ENCODE results near the gene RNASE7. TPM values are rescaled to one million over a fixed set of nuclear protein-coding genes. Genes with fewer than 3 reads are reported as not detected.

The RNASE7 gene
- total RNA-seq, 1 experiment from 2014 or later, result not detected

DNA sequence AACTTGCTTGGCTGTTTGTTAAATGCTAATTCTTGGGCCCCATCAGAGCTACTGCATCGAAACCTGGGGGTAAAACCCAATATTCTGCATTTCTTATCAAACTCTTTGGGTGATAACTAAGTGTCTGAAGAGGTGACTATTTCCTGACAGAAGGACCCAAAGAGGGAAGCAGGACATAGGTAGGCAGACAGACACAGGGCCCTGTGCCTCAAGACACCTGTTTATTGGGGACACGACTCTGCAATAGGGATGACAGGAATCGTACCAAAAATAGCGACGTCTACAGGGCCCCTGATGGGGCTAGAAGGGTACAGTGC, 47.7 kb downstream of the RNASE7 start:
- BruUV-seq (replicated peaks), result no TSS peak
- CTCF ChIA-PET, result interaction anchor here (1.0 to 2.5 kb wide), 5 partner anchors 14 to 75 kb away, joined by 3 to 12 read pairs (median 4); partner anchors contain the start of gene ARHGEF40
- Mint-ChIP-seq H3K27ac (ENCODE audit: unreplicated experiment) (no peak overlapping the region), H3K27me3 (ENCODE audit: unreplicated experiment) (no peaks in the 10 kb centered on the region), H3K4me3 (ENCODE audit: low read depth, unreplicated experiment) (no peak overlapping the region), H3K36me3 (ENCODE audit: insufficient read depth, unreplicated experiment) (peaks cover 33% of the 10 kb centered on the region), H3K4me1 (ENCODE audit: low read depth, unreplicated experiment) (peaks cover 8% of the 10 kb centered on the region), H3K9me3 (ENCODE audit: low read depth, unreplicated experiment) (no peaks in the 10 kb centered on the region)
- intact Hi-C loops (cut with micrococcal nuclease; ENCODE audit: unreplicated experiment), result no loop called here
- no peak for DNase-seq
- TF ChIP-seq, protein P1, sequence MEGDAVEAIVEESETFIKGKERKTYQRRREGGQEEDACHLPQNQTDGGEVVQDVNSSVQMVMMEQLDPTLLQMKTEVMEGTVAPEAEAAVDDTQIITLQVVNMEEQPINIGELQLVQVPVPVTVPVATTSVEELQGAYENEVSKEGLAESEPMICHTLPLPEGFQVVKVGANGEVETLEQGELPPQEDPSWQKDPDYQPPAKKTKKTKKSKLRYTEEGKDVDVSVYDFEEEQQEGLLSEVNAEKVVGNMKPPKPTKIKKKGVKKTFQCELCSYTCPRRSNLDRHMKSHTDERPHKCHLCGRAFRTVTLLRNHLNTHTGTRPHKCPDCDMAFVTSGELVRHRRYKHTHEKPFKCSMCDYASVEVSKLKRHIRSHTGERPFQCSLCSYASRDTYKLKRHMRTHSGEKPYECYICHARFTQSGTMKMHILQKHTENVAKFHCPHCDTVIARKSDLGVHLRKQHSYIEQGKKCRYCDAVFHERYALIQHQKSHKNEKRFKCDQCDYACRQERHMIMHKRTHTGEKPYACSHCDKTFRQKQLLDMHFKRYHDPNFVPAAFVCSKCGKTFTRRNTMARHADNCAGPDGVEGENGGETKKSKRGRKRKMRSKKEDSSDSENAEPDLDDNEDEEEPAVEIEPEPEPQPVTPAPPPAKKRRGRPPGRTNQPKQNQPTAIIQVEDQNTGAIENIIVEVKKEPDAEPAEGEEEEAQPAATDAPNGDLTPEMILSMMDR (IDR thresholded peaks at IDR 0.05; ENCODE audit: unreplicated experiment), result no peak

DNA sequence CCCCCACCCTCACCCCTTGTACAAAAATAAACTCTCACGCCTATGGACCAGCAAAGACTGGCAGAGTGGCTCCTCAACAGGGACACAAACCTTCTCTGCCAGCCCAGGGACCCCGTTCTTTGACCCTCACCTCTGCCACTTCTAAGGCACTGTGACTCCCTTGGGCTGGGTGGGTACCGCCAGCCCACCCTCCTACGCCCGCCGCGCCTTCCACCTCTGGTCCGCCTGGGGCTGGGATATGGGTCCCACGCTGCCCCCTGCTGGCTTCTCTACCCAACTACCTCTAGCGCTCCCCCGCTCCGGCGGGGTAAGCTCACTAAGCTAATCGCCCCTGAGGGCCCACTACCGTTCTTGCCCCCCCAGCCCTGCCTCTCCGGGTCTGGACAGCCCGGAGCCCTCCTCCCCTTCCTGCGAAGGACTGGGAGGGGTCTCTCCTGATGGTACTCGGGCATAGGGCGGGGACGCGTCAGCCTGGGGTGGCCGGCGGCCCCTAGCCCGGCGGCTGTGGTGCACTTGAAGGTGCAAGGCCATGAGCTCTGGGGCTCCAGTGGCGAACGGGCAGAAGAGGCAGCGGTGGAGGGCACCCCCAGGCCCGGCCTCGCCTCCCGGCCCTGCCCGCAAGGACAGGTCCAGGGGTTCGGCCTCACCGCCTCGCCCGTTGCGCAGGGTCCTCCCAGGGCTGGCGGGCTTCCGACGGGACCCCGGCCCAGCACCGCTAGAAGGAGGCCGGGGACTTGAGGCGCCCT, 48.2 kb downstream of the RNASE7 start:
- DNase-seq, result no peak
- TF ChIP-seq, protein P1 (IDR thresholded peaks at IDR 0.05; ENCODE audit: unreplicated experiment), result peak; percentile 57
- intact Hi-C loops (cut with micrococcal nuclease; ENCODE audit: unreplicated experiment), result no loop called here
- Mint-ChIP-seq H3K27ac (ENCODE audit: unreplicated experiment) (no peak overlapping the region), H3K9me3 (ENCODE audit: low read depth, unreplicated experiment) (no peaks in the 10 kb centered on the region), H3K36me3 (ENCODE audit: insufficient read depth, unreplicated experiment) (peaks cover 33% of the 10 kb centered on the region), H3K27me3 (ENCODE audit: unreplicated experiment) (no peaks in the 10 kb centered on the region), H3K4me1 (ENCODE audit: low read depth, unreplicated experiment) (peaks cover 8% of the 10 kb centered on the region), H3K4me3 (ENCODE audit: low read depth, unreplicated experiment) (no peak overlapping the region)
- CTCF ChIA-PET, result interaction anchor here (1.0 to 2.5 kb wide), 5 partner anchors 14 to 75 kb away, joined by 3 to 12 read pairs (median 4); partner anchors contain the start of gene ARHGEF40
- BruUV-seq (replicated peaks), result no TSS peak

DNA sequence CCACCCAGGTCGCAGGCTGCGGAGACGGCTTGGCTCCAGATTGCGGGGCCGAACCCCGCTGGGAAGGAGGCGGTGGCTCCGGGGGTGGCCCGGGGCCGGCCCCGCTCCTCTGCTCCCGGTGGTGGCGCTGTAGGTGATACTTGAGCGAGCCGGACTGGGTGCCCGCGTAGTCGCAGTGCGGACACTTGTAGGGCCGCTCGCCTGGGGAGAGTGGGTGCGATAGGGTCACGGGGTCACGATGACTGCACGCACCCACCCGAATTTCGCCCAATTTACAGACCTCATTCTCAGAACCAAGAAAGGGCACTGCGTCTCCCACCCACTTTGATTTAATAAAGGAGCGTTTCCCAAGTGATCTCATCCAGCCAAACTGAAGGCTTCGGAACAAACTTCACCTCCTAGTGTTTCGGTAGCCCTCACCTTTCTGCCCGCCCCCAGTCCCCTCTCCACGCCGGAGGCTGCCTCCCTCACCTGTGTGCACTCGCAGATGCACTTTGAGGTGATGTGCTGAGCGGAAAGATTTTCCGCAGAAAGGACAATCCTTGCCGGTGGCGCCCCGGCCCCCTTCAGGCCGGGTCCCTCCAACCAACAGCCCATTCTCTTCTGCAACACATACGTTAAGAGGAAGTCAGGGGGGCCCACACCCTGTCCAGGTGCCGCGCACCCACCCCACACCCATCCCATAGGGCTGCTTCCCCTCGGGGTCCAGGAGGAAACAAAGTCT, 48.9 kb downstream of the RNASE7 start:
- Mint-ChIP-seq H3K4me3 (ENCODE audit: low read depth, unreplicated experiment) (no peak overlapping the region), H3K9me3 (ENCODE audit: low read depth, unreplicated experiment) (no peaks in the 10 kb centered on the region), H3K27me3 (ENCODE audit: unreplicated experiment) (no peaks in the 10 kb centered on the region), H3K27ac (ENCODE audit: unreplicated experiment) (no peak overlapping the region), H3K4me1 (ENCODE audit: low read depth, unreplicated experiment) (peaks cover 8% of the 10 kb centered on the region), H3K36me3 (ENCODE audit: insufficient read depth, unreplicated experiment) (peaks cover 33% of the 10 kb centered on the region)
- TF ChIP-seq, protein P1 (IDR thresholded peaks at IDR 0.05; ENCODE audit: unreplicated experiment), result no peak
- intact Hi-C loops (cut with micrococcal nuclease; ENCODE audit: unreplicated experiment), result no loop called here
- no TSS peak for BruUV-seq (replicated peaks)
- CTCF ChIA-PET, result interaction anchor here (1.3 to 2.5 kb wide), 5 partner anchors 13 to 76 kb away, joined by 3 to 18 read pairs (median 10); no protein-coding TSS in a partner anchor
- DNase-seq, result no peak

DNA sequence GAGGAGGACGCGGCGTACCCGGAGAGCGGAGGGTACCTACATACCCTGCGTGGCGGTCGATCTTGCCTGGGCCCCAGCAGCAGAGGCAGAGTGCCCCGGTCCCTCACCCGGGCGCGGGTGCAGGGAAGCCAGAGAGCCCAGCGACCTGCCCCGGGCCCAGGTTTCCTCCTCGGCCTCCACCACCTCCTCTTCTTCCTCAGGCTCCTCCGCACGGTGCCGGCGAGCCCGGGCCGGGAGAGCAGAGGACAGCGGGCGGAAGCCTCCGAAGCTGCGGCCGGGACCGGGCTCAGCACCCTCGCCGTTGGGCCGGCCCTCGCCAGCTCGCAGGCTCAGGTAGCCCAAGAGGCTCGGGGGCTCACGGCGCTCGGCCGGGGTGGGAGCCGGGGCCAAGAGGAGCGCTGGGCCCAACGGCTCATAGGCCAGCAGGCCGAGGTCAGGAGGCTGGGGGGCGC, 49.7 kb downstream of the RNASE7 start:
- Mint-ChIP-seq H3K27ac (ENCODE audit: unreplicated experiment) (no peak overlapping the region), H3K4me1 (ENCODE audit: low read depth, unreplicated experiment) (peaks cover 8% of the 10 kb centered on the region), H3K36me3 (ENCODE audit: insufficient read depth, unreplicated experiment) (peaks cover 33% of the 10 kb centered on the region), H3K27me3 (ENCODE audit: unreplicated experiment) (no peaks in the 10 kb centered on the region), H3K9me3 (ENCODE audit: low read depth, unreplicated experiment) (no peaks in the 10 kb centered on the region), H3K4me3 (ENCODE audit: low read depth, unreplicated experiment) (no peak overlapping the region)
- CTCF ChIA-PET, result interaction anchor here (0.5 to 1.8 kb wide), 9 partner anchors 10 to 79 kb away, joined by 3 to 18 read pairs (median 6); no protein-coding TSS in a partner anchor
- no TSS peak for BruUV-seq (replicated peaks)
- intact Hi-C loops (cut with micrococcal nuclease; ENCODE audit: unreplicated experiment), result loop anchor here (2.0 kb wide), 1 partner anchor 23 kb away; no protein-coding TSS in a partner anchor
- no peak for DNase-seq
- TF ChIP-seq, protein P1 (IDR thresholded peaks at IDR 0.05; ENCODE audit: unreplicated experiment), result no peak

Measured in Calu3 (cell line).